Measurements from ENCODE around the gene CDKN3. TPM values are rescaled to one million over a fixed set of nuclear protein-coding genes. Genes with fewer than 3 reads are reported as not detected.
A peak's percentile ranks its signal among the peaks of the same experiment; 100 is the strongest.

Gene CDKN3
- total RNA-seq, 1 donor from 2014 or later = 2.4 TPM

DNA sequence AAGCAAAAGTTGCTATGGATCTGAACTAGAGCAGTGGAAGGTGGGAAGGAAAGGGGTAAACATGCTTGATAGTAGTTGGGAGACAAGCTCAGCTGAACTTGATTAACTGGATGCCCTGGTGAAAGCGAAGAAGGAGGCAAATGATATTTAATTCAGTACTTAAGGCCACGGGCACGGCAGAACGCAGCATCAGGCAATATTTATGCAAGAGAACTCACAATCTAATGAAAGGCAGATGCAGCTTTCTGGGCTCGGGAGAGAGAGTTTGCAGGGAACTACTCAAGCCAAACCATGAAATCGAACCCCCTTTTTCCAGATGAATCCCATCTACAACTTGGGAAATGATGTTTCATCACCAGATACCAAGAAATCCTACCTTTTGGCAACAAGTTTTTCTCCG is 47.9 kb downstream of the CDKN3 start:
- DNase-seq (ENCODE audit: low read depth) (no peak), FAIRE-seq (no peak)
- Histone ChIP-seq H3K79me2 (ENCODE audit: insufficient read depth, low read length) (peaks cover 12% of the 10 kb centered on the region), H3K4me1 (ENCODE audit: insufficient read depth, low read length) (peaks cover 8% of the 10 kb centered on the region), H3K4me2 (ENCODE audit: low read length) (no peak overlapping the region), H3K27me3 (ENCODE audit: insufficient read depth, low read length) (no peaks in the 10 kb centered on the region), H3K9ac (ENCODE audit: low read length) (no peak overlapping the region), H4K20me1 (ENCODE audit: insufficient read depth, low read length) (peaks cover 11% of the 10 kb centered on the region), H3K36me3 (ENCODE audit: insufficient read depth, low read length) (no peaks in the 10 kb centered on the region), H3K27ac (ENCODE audit: low read depth, low read length) (no peak overlapping the region), H3K4me3 (ENCODE audit: insufficient read depth, low read depth, low read length) (no peak overlapping the region), H3K9me3 (ENCODE audit: insufficient read depth, low read depth, low read length) (no peaks in the 10 kb centered on the region), H2AFZ (ENCODE audit: low read depth, low read length) (no peak overlapping the region)
- Mint-ChIP-seq H3K36me3 (ENCODE audit: low read depth, unreplicated experiment) (no peaks in the 10 kb centered on the region), H3K4me1 (ENCODE audit: low read depth, unreplicated experiment) (peaks cover 19% of the 10 kb centered on the region), H3K4me3 (ENCODE audit: unreplicated experiment) (no peak overlapping the region), H3K9me3 (ENCODE audit: unreplicated experiment) (no peaks in the 10 kb centered on the region), H3K27ac (ENCODE audit: unreplicated experiment) (no peak overlapping the region), H3K27me3 (ENCODE audit: low read depth, unreplicated experiment) (no peaks in the 10 kb centered on the region)
- TF ChIP-seq EZH2 (IDR thresholded peaks at IDR 0.05; ENCODE audit: insufficient read depth, low read length) = no peak
- TF ChIP-seq, protein P1, sequence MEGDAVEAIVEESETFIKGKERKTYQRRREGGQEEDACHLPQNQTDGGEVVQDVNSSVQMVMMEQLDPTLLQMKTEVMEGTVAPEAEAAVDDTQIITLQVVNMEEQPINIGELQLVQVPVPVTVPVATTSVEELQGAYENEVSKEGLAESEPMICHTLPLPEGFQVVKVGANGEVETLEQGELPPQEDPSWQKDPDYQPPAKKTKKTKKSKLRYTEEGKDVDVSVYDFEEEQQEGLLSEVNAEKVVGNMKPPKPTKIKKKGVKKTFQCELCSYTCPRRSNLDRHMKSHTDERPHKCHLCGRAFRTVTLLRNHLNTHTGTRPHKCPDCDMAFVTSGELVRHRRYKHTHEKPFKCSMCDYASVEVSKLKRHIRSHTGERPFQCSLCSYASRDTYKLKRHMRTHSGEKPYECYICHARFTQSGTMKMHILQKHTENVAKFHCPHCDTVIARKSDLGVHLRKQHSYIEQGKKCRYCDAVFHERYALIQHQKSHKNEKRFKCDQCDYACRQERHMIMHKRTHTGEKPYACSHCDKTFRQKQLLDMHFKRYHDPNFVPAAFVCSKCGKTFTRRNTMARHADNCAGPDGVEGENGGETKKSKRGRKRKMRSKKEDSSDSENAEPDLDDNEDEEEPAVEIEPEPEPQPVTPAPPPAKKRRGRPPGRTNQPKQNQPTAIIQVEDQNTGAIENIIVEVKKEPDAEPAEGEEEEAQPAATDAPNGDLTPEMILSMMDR (IDR thresholded peaks at IDR 0.05; ENCODE audit: insufficient read depth, low read depth, low read length) = no peak

DNA sequence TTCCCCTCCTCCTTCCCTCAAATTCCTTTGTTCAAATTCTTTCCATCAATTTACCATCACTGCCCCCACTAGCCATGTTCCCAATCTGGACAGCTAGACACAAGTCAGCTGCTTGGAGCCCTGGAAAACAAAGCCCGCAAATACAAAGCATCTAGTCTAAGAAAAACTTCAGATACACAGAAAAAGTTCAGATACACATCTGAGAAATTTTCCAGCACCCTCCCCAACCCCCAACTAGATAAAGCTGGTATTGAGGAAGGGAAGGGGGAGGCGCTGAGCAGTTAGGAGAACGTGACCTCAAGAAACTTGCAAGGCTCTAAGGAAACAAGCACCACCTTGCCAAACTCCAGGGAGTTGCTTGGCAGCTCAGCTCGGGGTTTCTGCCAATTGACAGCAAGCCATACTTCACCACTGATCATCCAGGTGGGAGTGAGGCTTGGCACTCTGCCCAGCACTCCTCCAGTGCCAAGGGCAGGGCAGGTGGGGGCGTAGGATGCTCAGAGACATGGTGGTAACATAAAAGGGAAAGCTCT is 49.4 kb downstream of the CDKN3 start:
- H3K27me3 Mint-ChIP-seq (ENCODE audit: low read depth, unreplicated experiment) = no peaks in the 10 kb centered on the region
- Histone ChIP-seq H3K27ac (ENCODE audit: low read depth, low read length) (no peak overlapping the region), H3K79me2 (ENCODE audit: insufficient read depth, low read length) (no peaks in the 10 kb centered on the region), H3K9me3 (ENCODE audit: insufficient read depth, low read depth, low read length) (no peaks in the 10 kb centered on the region), H2AFZ (ENCODE audit: low read depth, low read length) (no peak overlapping the region), H3K4me2 (ENCODE audit: low read length) (peak overlapping the region; percentile 15), H3K9ac (ENCODE audit: low read length) (no peak overlapping the region), H3K4me3 (ENCODE audit: insufficient read depth, low read depth, low read length) (no peak overlapping the region), H3K4me1 (ENCODE audit: insufficient read depth, low read length) (peaks cover 8% of the 10 kb centered on the region), H4K20me1 (ENCODE audit: insufficient read depth, low read length) (no peaks in the 10 kb centered on the region), H3K36me3 (ENCODE audit: insufficient read depth, low read length) (no peaks in the 10 kb centered on the region), H3K27me3 (ENCODE audit: insufficient read depth, low read length) (no peaks in the 10 kb centered on the region)
- H3K4me3 Mint-ChIP-seq (ENCODE audit: unreplicated experiment) = peak overlapping the region; percentile 42
- no peaks in the 10 kb centered on the region for H3K36me3 Mint-ChIP-seq (ENCODE audit: low read depth, unreplicated experiment)
- H3K27ac Mint-ChIP-seq (ENCODE audit: unreplicated experiment) = no peak overlapping the region
- TF ChIP-seq, protein P1 (IDR thresholded peaks at IDR 0.05; ENCODE audit: insufficient read depth, low read depth, low read length) = no peak
- TF ChIP-seq EZH2 (IDR thresholded peaks at IDR 0.05; ENCODE audit: insufficient read depth, low read length) = no peak
- no peak for FAIRE-seq
- no peaks in the 10 kb centered on the region for H3K9me3 Mint-ChIP-seq (ENCODE audit: unreplicated experiment)
- peak; percentile 31 for DNase-seq (ENCODE audit: low read depth)
- H3K4me1 Mint-ChIP-seq (ENCODE audit: low read depth, unreplicated experiment) = peaks cover 21% of the 10 kb centered on the region

DNA sequence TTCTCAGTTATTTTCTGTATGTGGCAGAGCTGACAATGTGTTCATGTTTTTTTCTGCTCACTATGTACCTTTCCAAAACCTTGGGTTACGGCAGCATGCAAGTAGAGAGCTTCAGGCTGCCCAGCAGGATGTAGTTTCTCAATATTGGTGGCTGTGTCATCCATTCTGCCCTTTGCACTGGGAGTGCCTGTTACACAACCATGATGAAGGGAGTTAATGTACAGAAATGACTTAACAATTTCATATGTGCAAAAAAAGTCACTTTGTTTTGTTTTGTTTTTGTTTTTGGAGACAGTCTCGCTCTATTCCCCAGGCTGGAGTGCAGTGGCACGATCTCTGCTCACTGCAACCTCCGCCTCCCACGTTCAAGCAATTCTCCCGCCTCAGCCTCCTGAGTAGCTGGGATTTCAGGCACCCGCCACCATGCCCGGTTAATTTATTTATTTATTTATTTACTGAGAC is 50.5 kb downstream of the CDKN3 start:
- Histone ChIP-seq H3K36me3 (ENCODE audit: insufficient read depth, low read length) (no peaks in the 10 kb centered on the region), H2AFZ (ENCODE audit: low read depth, low read length) (no peak overlapping the region), H3K9ac (ENCODE audit: low read length) (no peak overlapping the region), H3K27me3 (ENCODE audit: insufficient read depth, low read length) (no peaks in the 10 kb centered on the region), H3K27ac (ENCODE audit: low read depth, low read length) (no peak overlapping the region), H3K4me1 (ENCODE audit: insufficient read depth, low read length) (peaks cover 3% of the 10 kb centered on the region), H3K79me2 (ENCODE audit: insufficient read depth, low read length) (no peaks in the 10 kb centered on the region), H3K4me2 (ENCODE audit: low read length) (no peak overlapping the region), H3K4me3 (ENCODE audit: insufficient read depth, low read depth, low read length) (no peak overlapping the region), H4K20me1 (ENCODE audit: insufficient read depth, low read length) (no peaks in the 10 kb centered on the region), H3K9me3 (ENCODE audit: insufficient read depth, low read depth, low read length) (no peaks in the 10 kb centered on the region)
- H3K36me3 Mint-ChIP-seq (ENCODE audit: low read depth, unreplicated experiment) = no peaks in the 10 kb centered on the region
- H3K4me3 Mint-ChIP-seq (ENCODE audit: unreplicated experiment) = no peak overlapping the region
- H3K27ac Mint-ChIP-seq (ENCODE audit: unreplicated experiment) = no peak overlapping the region
- FAIRE-seq = no peak
- peaks cover 15% of the 10 kb centered on the region for H3K4me1 Mint-ChIP-seq (ENCODE audit: low read depth, unreplicated experiment)
- TF ChIP-seq, protein P1 (IDR thresholded peaks at IDR 0.05; ENCODE audit: insufficient read depth, low read depth, low read length) = no peak
- no peak for TF ChIP-seq EZH2 (IDR thresholded peaks at IDR 0.05; ENCODE audit: insufficient read depth, low read length)
- no peak for DNase-seq (ENCODE audit: low read depth)
- H3K27me3 Mint-ChIP-seq (ENCODE audit: low read depth, unreplicated experiment) = no peaks in the 10 kb centered on the region
- H3K9me3 Mint-ChIP-seq (ENCODE audit: unreplicated experiment) = no peaks in the 10 kb centered on the region
